Upper lobe of left lung (tissue), 4 donors: ENCODE results near the gene FNDC1.

Source experiments
- EP300 ChIP-seq, 4 donors: sonication (generic); formaldehyde crosslinking; IDR thresholded peaks; one replicate each; pipeline ENCODE4 v1.5.1; 2017; ENCODE audit warnings: antibody characterized with exemption in 4 of 4, control low read depth in 2 of 4
- POLR2A ChIP-seq, 4 donors: fragments of 450-650 bp; IDR thresholded peaks; one replicate each; pipeline ENCODE4 v1.5.1; 2016 to 2017; ENCODE audit warnings: antibody characterized with exemption in 4 of 4, mild to moderate bottlenecking in 2 of 4
- POLR2AphosphoS5 ChIP-seq, 2 donors: sonication (generic); formaldehyde crosslinking; IDR thresholded peaks; one replicate each; pipeline ENCODE4 v1.5.1; 2017; ENCODE audit warnings: antibody characterized with exemption in 2 of 2
- TF ChIP-seq, protein P1 (sequence below), 6 experiments: fragments of 450-650 bp in 4 of 6; fragments of 200-600 bp in 2 of 6; sonication (generic) in 2 of 6; IDR thresholded peaks; one replicate each; pipeline ENCODE4 v1.5.1; 2016 to 2019; ENCODE audit warnings: antibody characterized with exemption in 6 of 6

DNA sequence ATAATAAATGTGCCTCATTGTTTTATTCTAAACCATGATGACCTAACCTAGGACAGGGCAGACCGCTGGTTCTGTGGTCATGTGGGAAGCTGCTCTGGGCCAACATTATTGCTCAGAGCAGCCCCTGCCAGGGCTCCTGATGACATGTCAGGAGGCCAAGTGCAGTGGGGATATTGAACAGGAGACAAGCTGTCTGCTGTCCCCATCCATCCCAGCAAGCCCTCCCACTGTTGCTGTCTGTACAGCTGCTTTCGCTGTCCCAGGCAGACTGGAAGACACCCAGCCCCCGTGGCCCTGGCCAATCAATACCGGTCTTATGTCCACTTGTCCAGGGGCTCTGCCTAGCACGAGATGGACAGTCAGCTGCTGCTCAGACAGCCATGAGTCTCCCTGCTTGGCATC lies 43.2 kb upstream of the FNDC1 start:
- TF ChIP-seq, protein P1, sequence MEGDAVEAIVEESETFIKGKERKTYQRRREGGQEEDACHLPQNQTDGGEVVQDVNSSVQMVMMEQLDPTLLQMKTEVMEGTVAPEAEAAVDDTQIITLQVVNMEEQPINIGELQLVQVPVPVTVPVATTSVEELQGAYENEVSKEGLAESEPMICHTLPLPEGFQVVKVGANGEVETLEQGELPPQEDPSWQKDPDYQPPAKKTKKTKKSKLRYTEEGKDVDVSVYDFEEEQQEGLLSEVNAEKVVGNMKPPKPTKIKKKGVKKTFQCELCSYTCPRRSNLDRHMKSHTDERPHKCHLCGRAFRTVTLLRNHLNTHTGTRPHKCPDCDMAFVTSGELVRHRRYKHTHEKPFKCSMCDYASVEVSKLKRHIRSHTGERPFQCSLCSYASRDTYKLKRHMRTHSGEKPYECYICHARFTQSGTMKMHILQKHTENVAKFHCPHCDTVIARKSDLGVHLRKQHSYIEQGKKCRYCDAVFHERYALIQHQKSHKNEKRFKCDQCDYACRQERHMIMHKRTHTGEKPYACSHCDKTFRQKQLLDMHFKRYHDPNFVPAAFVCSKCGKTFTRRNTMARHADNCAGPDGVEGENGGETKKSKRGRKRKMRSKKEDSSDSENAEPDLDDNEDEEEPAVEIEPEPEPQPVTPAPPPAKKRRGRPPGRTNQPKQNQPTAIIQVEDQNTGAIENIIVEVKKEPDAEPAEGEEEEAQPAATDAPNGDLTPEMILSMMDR (IDR thresholded peaks at IDR 0.05): no peak
- no peak for TF ChIP-seq POLR2AphosphoS5 (IDR thresholded peaks at IDR 0.05)
- no peak for TF ChIP-seq EP300 (IDR thresholded peaks at IDR 0.05)
- no peak for TF ChIP-seq POLR2A (IDR thresholded peaks at IDR 0.05)
